H1 (cell line): ENCODE measurements around the gene RGS4. TPM values are rescaled to one million over a fixed set of nuclear protein-coding genes. Genes with fewer than 3 reads are reported as not detected.

ENCODE experiments used
- CREB1 ChIP-seq: IDR thresholded peaks from 2 replicates; pipeline ENCODE4 v1.6.1; 2012; ENCODE audit warnings: inconsistent platforms
- FOSL1 ChIP-seq: IDR thresholded peaks from 2 replicates; pipeline ENCODE4 v1.6.1; 2011; ENCODE audit warnings: mild to moderate bottlenecking, low read depth, low read length, moderate library complexity; ENCODE audit not compliant: insufficient read depth
- KDM1A ChIP-seq: fragments of 200-600, 300-600 bp; sonication (generic); IDR thresholded peaks from 2 replicates; pipeline ENCODE4 v1.7.1; 2016; ENCODE audit warnings: mild to moderate bottlenecking, low read length, borderline replicate concordance
- TEAD4 ChIP-seq: IDR thresholded peaks from 2 replicates; pipeline ENCODE4 v1.6.1; 2012; ENCODE audit warnings: low read depth, low read length, inconsistent platforms, mixed read lengths
- polyA plus RNA-seq, 7 experiments: library from polyadenylated mRNA; depleted of rRNA in 3 of 7; stranded (reverse) in 5 of 7; unstranded in 2 of 7; fragments of >200 nt in 5 of 7; fragments of 200-250 nt in 2 of 7; gene quantifications; 1 replicate in 5 of 7; 2 replicates in 1 of 7; 4 replicates in 1 of 7; pipeline versions ENCODE4 v1.2.1 to v1.2.3, GENCODE V29; 2011 to 2013; ENCODE audit warnings: missing spikeins in 2 of 7, mixed read lengths in 2 of 7
- total RNA-seq: library from RNA; stranded (reverse); fragmentation: NEBNext Ultra II Directional; extraction: Animal tissue kit (Norgen Biotek cat#: 25700); gene quantifications from 2 replicates; pipeline ENCODE4 v1.2.1, GENCODE V29; 2021
- TF ChIP-seq, protein P1 (sequence below): IDR thresholded peaks from 2 replicates; pipeline ENCODE4 v1.6.1; 2011; ENCODE audit warnings: low read length, improper control_type of control experiment

The RGS4 gene
- total and polyA plus RNA-seq, 2 of the 8 experiments (the other 6 are each of a cell fraction or from before 2014, with no cell fraction given): 0.26 to 0.74 TPM

DNA sequence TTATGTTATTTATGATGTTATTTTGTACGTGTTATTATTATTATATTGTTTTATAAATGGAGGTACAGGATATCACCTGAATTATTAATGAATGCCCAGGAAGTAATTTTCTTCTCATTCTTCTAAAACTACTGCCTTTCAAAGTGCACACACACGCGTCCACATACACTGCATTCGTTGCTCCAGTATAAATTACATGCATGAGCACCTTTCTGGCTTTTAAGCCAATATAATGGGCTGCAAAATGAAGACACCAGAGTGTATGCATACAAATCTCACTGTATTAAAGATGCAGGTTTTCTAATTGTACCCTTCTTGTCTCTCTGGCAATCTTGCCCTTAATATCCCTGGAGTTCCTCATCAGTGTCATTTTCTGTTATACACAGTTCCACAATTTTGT lies 6.9 kb downstream of the RGS4 start (continued):
- TF ChIP-seq, protein P1, sequence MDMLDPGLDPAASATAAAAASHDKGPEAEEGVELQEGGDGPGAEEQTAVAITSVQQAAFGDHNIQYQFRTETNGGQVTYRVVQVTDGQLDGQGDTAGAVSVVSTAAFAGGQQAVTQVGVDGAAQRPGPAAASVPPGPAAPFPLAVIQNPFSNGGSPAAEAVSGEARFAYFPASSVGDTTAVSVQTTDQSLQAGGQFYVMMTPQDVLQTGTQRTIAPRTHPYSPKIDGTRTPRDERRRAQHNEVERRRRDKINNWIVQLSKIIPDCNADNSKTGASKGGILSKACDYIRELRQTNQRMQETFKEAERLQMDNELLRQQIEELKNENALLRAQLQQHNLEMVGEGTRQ: no peak
- TF ChIP-seq CREB1: no peak
- TF ChIP-seq FOSL1: no peak
- TF ChIP-seq KDM1A: no peak
- no peak for TF ChIP-seq TEAD4
